Stimulated activated CD4-positive, alpha-beta T cell treated with anti-CD3 and anti-CD28 coated beads, Interleukin-2, amount 100 ng/mL, for 4 hours (primary cell): ENCODE measurements around the gene HLA-C.
"Not testable (repeated sequence)": the region's sequence is repeated elsewhere in the genome, so short reads cannot be mapped to it uniquely, and the experiment has no call there.

Experiments used
- DNase-seq: peaks from one replicate; pipeline ENCODE4 v3.0.0-alpha.2; 2020; ENCODE audit warnings: low read depth

HLA-C gene

GRCh38 chr6:31271641-31272357, at the start of gene HLA-C:
Gene HLA-C, minus strand, starts transcription at chr6:31272092. Its CDS starts 21 bp downstream, at chr6:31272071.
- peak; percentile 87 for DNase-seq

GRCh38 chr6:31321005-31321707, 49.3 kb upstream of the HLA-C start:
- DNase-seq: no peak

GRCh38 chr6:31317036-31317435, 45.1 kb upstream of the HLA-C start:
- no peak for DNase-seq

- DNase-seq: no peak
Measured at GRCh38 chr6:31309641-31310040, 37.7 kb upstream of the HLA-C start.

- no peak for DNase-seq
Measured at GRCh38 chr6:31308845-31309175, 36.9 kb upstream of the HLA-C start.

- peak; percentile 69 for DNase-seq
Measured at GRCh38 chr6:31308050-31308844, 36.4 kb upstream of the HLA-C start.

GRCh38 chr6:31307669-31308049, 35.8 kb upstream of the HLA-C start:
- DNase-seq: no peak

GRCh38 chr6:31305703-31306219, 33.9 kb upstream of the HLA-C start:
- DNase-seq: no peak

GRCh38 chr6:31304683-31305082, 32.8 kb upstream of the HLA-C start:
- DNase-seq: no peak

GRCh38 chr6:31300797-31301196, 28.9 kb upstream of the HLA-C start:
- DNase-seq: no peak

- no peak for DNase-seq
Measured at GRCh38 chr6:31299947-31300346, 28.1 kb upstream of the HLA-C start.

- DNase-seq: no peak
Measured at GRCh38 chr6:31299511-31299910, 27.6 kb upstream of the HLA-C start.

- no peak for DNase-seq
Measured at GRCh38 chr6:31294056-31294455, 22.2 kb upstream of the HLA-C start.

- no peak for DNase-seq
Measured at GRCh38 chr6:31293343-31293742, 21.5 kb upstream of the HLA-C start.

- no peak for DNase-seq
Measured at GRCh38 chr6:31289788-31290187, 17.9 kb upstream of the HLA-C start.

- no peak for DNase-seq
Measured at GRCh38 chr6:31287619-31288018, 15.7 kb upstream of the HLA-C start.

GRCh38 chr6:31285982-31286381, 14.1 kb upstream of the HLA-C start:
- no peak for DNase-seq

- no peak for DNase-seq
Measured at GRCh38 chr6:31285486-31285885, 13.6 kb upstream of the HLA-C start.

- DNase-seq: not testable (repeated sequence)
Measured at GRCh38 chr6:31279647-31280046, 7.8 kb upstream of the HLA-C start.

GRCh38 chr6:31272836-31273626, 1.1 kb upstream of the HLA-C start:
- DNase-seq: no peak

GRCh38 chr6:31272436-31272835, 544 bp upstream of the HLA-C start:
- no peak for DNase-seq
